ENCODE results near the gene LHFPL6. TPM values are rescaled to one million over a fixed set of nuclear protein-coding genes. Genes with fewer than 3 reads are reported as not detected.

The LHFPL6 gene
- total RNA-seq, 1 experiment from 2014 or later = 3.6 TPM

DNA sequence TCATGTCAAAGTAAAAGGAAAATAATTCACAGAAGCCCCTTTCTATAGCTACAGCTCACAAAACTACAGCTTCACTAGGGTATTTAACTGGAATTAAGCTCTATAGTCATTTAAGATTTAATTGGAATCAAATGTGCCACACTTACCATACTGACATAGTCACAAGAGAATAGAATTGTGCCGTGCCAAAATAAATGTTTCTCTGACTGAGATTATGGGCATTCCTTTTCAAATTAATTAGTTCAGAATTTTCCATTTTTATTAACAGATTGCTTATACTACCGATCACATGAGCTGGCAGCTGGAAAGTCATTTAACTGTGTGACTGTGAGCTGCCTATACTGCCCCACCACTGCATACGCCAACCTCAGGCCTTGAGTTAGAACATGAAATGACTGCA, 108.4 kb downstream of the LHFPL6 start:
- ChIA-PET POLR2A (no interaction called here), CTCF (no interaction called here)
- Histone ChIP-seq H3K36me3 (ENCODE audit: control insufficient read depth, insufficient read depth, low read length) (no peaks in the 10 kb centered on the region), H3K9me3 (no peaks in the 10 kb centered on the region), H3K27me3 (replicated peaks; ENCODE audit: control insufficient read depth, insufficient read depth, low read length) (no peaks in the 10 kb centered on the region), H3K4me3 (ENCODE audit: low read depth, low read length) (no peak overlapping the region), H3K4me1 (no peaks in the 10 kb centered on the region)
- Mint-ChIP-seq H3K36me3 (ENCODE audit: insufficient read depth, unreplicated experiment) (no peaks in the 10 kb centered on the region), H3K27me3 (ENCODE audit: insufficient read depth, unreplicated experiment) (peaks cover 8% of the 10 kb centered on the region), H3K27ac (ENCODE audit: unreplicated experiment) (no peak overlapping the region), H3K4me3 (ENCODE audit: unreplicated experiment) (no peak overlapping the region), H3K9me3 (ENCODE audit: unreplicated experiment) (no peaks in the 10 kb centered on the region), H3K4me1 (ENCODE audit: low read depth, unreplicated experiment) (peaks cover 7% of the 10 kb centered on the region)
- DNase-seq = no peak
- BruUV-seq (replicated peaks) = no TSS peak
- TF ChIP-seq, protein P1, sequence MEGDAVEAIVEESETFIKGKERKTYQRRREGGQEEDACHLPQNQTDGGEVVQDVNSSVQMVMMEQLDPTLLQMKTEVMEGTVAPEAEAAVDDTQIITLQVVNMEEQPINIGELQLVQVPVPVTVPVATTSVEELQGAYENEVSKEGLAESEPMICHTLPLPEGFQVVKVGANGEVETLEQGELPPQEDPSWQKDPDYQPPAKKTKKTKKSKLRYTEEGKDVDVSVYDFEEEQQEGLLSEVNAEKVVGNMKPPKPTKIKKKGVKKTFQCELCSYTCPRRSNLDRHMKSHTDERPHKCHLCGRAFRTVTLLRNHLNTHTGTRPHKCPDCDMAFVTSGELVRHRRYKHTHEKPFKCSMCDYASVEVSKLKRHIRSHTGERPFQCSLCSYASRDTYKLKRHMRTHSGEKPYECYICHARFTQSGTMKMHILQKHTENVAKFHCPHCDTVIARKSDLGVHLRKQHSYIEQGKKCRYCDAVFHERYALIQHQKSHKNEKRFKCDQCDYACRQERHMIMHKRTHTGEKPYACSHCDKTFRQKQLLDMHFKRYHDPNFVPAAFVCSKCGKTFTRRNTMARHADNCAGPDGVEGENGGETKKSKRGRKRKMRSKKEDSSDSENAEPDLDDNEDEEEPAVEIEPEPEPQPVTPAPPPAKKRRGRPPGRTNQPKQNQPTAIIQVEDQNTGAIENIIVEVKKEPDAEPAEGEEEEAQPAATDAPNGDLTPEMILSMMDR (IDR thresholded peaks at IDR 0.05; ENCODE audit: insufficient read depth in 1 of 2, low read depth in 1 of 2, low read length in 1 of 2, severe bottlenecking in 1 of 2, unreplicated experiment in 1 of 2) = no peak
- intact Hi-C loops (cut with micrococcal nuclease; ENCODE audit: unreplicated experiment) = no loop called here

DNA sequence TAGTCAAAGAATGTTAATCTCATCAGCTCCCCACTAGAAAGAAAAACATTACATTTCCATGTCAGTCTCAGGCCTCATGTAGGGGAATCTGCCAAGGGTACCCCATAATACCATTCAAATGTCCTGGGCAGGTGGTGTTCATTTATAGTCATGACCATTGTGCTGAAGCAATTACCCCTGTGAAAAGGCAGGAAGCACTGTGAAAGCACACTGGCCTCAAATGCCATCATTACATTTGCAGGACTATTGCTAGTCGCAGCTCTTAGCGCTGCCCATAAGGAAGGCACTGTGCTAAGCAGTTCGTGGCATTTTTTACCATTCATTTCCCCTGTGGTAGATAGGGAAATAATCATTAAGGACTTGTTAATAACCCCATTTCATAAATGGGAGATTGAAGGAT, 109.0 kb downstream of the LHFPL6 start:
- H3K4me3 Mint-ChIP-seq (ENCODE audit: unreplicated experiment) = no peak overlapping the region
- POLR2A ChIA-PET = no interaction called here

DNA sequence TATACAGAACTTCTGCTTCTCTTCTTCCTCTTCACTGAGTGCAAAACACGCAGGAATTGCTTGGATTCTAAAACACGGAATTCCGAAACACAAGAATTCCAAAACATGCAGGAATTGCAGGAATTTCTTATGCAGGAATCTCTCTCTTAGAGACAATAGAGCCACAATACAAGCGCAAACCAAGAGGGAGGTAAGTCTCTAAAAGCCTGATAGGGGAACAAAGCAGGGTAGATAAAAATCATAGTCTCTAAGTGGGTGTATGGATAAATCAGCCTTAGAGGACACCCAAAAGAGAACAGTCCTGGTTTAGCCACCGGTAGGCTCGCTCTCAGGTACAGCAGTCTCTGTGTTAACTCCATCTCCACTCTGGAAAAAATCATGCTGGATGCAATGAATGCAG, 112.9 kb downstream of the LHFPL6 start:
- no TSS peak for BruUV-seq (replicated peaks)
- H3K27me3 Mint-ChIP-seq (ENCODE audit: insufficient read depth, unreplicated experiment) = peaks cover 5% of the 10 kb centered on the region
- Histone ChIP-seq H3K36me3 (ENCODE audit: control insufficient read depth, insufficient read depth, low read length) (no peaks in the 10 kb centered on the region), H3K27me3 (replicated peaks; ENCODE audit: control insufficient read depth, insufficient read depth, low read length) (no peaks in the 10 kb centered on the region), H3K4me1 (no peaks in the 10 kb centered on the region), H3K4me3 (ENCODE audit: low read depth, low read length) (no peak overlapping the region), H3K9me3 (no peaks in the 10 kb centered on the region)
- ChIA-PET CTCF (no interaction called here), POLR2A (no interaction called here)
- no peaks in the 10 kb centered on the region for H3K36me3 Mint-ChIP-seq (ENCODE audit: insufficient read depth, unreplicated experiment)
- no peak for DNase-seq
- TF ChIP-seq, protein P1 (IDR thresholded peaks at IDR 0.05; ENCODE audit: insufficient read depth in 1 of 2, low read depth in 1 of 2, low read length in 1 of 2, severe bottlenecking in 1 of 2, unreplicated experiment in 1 of 2) = no peak
- H3K27ac Mint-ChIP-seq (ENCODE audit: unreplicated experiment) = no peak overlapping the region
- no peak overlapping the region for H3K4me3 Mint-ChIP-seq (ENCODE audit: unreplicated experiment)
- H3K4me1 Mint-ChIP-seq (ENCODE audit: low read depth, unreplicated experiment) = peaks cover 7% of the 10 kb centered on the region
- intact Hi-C loops (cut with micrococcal nuclease; ENCODE audit: unreplicated experiment) = no loop called here
- no peaks in the 10 kb centered on the region for H3K9me3 Mint-ChIP-seq (ENCODE audit: unreplicated experiment)

More for the DNA sequence above, 109.0 kb downstream of the LHFPL6 start:
- Histone ChIP-seq H3K27me3 (replicated peaks; ENCODE audit: control insufficient read depth, insufficient read depth, low read length) (no peaks in the 10 kb centered on the region), H3K36me3 (ENCODE audit: control insufficient read depth, insufficient read depth, low read length) (no peaks in the 10 kb centered on the region), H3K4me3 (ENCODE audit: low read depth, low read length) (no peak overlapping the region), H3K9me3 (no peaks in the 10 kb centered on the region), H3K4me1 (no peaks in the 10 kb centered on the region)
- H3K27ac Mint-ChIP-seq (ENCODE audit: unreplicated experiment) = no peak overlapping the region
- no peaks in the 10 kb centered on the region for H3K9me3 Mint-ChIP-seq (ENCODE audit: unreplicated experiment)
- intact Hi-C loops (cut with micrococcal nuclease; ENCODE audit: unreplicated experiment) = no loop called here
- TF ChIP-seq, protein P1 (IDR thresholded peaks at IDR 0.05; ENCODE audit: insufficient read depth in 1 of 2, low read depth in 1 of 2, low read length in 1 of 2, severe bottlenecking in 1 of 2, unreplicated experiment in 1 of 2) = no peak
- no TSS peak for BruUV-seq (replicated peaks)
- H3K4me1 Mint-ChIP-seq (ENCODE audit: low read depth, unreplicated experiment) = peaks cover 7% of the 10 kb centered on the region
- CTCF ChIA-PET = no interaction called here
- H3K36me3 Mint-ChIP-seq (ENCODE audit: insufficient read depth, unreplicated experiment) = no peaks in the 10 kb centered on the region
- DNase-seq = no peak
- H3K27me3 Mint-ChIP-seq (ENCODE audit: insufficient read depth, unreplicated experiment) = peaks cover 8% of the 10 kb centered on the region
